Muscle layer of duodenum (tissue), 2 donors: ENCODE data around the gene INO80.
"Not testable (repeated sequence)": the region's sequence is repeated elsewhere in the genome, so short reads cannot be mapped to it uniquely, and the experiment has no call there.

ENCODE experiments used
- H3K27ac ChIP-seq: one replicate; pipeline ENCODE4 v1.7.0; 2013; ENCODE audit warnings: mild to moderate bottlenecking, low read length
- H3K27me3 ChIP-seq: one replicate; pipeline ENCODE4 v1.7.0; 2013; ENCODE audit warnings: low read depth, mild to moderate bottlenecking, control low read depth, low read length
- H3K36me3 ChIP-seq, 2 donors: one replicate each; pipeline ENCODE4 v1.7.0; 2013; ENCODE audit warnings: low read length in 2 of 2, control low read depth in 1 of 2, mild to moderate bottlenecking in 1 of 2; ENCODE audit not compliant: insufficient read depth in 2 of 2, control insufficient read depth in 1 of 2
- H3K4me1 ChIP-seq, 2 donors: one replicate each; pipeline ENCODE4 v1.7.0; 2013; ENCODE audit warnings: low read length in 2 of 2, mild to moderate bottlenecking in 2 of 2, control low read depth in 1 of 2, moderate library complexity in 1 of 2; ENCODE audit not compliant: insufficient read depth in 2 of 2, control insufficient read depth in 1 of 2
- H3K4me3 ChIP-seq, 2 donors: one replicate each; pipeline ENCODE4 v1.7.0; 2013; ENCODE audit warnings: low read length in 2 of 2, low read depth in 1 of 2, mild to moderate bottlenecking in 1 of 2
- H3K9me3 ChIP-seq, 2 donors: one replicate each; pipeline ENCODE4 v1.7.0; 2013; ENCODE audit warnings: low read length in 2 of 2, control low read depth in 1 of 2, mild to moderate bottlenecking in 1 of 2; ENCODE audit not compliant: control insufficient read depth in 1 of 2
- donor health status: healthy.

The INO80 gene

DNA sequence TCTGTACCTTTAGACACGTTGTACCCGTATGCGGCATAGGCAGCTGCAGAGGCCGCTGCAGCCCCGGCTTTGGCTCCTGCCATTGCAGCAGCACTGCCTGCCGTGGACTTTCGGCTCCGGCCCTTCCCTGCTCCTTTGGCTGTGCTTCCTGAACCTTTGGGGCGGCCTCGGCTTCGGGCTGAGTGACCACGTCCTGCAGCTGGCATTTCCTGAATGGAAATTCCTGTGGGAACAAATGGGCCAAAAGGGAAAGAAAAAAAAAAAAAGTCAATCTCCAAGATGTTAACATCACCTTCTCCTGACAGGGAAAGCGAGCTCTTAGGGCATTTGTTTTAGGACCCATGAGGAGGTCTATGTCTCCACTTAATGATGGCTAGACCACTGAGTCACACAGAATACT, 133.2 kb downstream of the INO80 start:
- Histone ChIP-seq H3K4me3 (no peak overlapping the region), H3K27me3 (no peaks in the 10 kb centered on the region), H3K36me3 (peaks cover 79 to 98% of the 10 kb centered on the region in 2 donors), H3K9me3 (no peaks in the 10 kb centered on the region), H3K4me1 (no peaks in the 10 kb centered on the region), H3K27ac (no peak overlapping the region)

DNA sequence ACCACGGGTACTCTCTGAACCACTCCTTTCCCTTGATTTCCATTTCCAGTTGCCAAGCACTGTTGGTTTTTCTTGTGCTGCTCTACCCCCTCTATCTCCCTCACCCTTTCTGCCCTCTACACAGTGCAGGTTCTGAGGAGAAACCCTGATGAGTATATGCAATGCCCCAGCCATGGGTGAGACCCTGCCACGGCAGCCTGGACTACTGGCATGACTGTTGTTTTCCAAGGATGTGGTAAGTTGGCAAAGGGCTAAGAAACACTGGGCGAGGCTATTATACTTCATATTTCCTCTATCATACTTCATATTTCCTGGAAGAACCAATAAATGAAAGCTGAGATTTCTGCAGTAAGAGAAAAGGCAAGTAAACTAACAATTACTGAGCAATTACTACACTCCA, 134.9 kb downstream of the INO80 start:
- no peak overlapping the region for H3K27ac ChIP-seq
- H3K36me3 ChIP-seq: peaks cover 84 to 90% of the 10 kb centered on the region in 2 donors

DNA sequence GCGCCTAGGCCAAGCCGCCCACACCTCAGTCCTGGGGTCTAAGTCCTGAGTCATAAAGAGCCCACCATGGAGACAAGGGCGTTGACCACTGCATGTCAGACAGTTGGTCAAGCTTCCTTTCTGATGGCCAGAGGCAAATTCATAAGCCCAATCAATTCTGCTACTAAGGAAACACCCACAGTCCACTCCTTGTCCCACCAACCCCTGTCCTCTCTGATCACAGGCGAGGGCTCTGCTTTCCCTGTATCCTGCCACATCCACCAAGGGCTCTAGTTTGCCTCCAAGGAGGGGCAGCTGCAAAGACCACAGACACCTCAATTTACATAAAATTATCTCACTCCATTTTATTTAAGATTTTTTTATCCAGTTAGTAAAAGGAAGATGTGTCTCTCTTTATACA, 137.5 kb downstream of the INO80 start:
- no peaks in the 10 kb centered on the region for H3K27me3 ChIP-seq
- no peak overlapping the region for H3K27ac ChIP-seq
- H3K36me3 ChIP-seq: peaks cover 69% of the 10 kb centered on the region in 2 donors
- peaks cover 0 to 3% of the 10 kb centered on the region in 2 donors for H3K4me1 ChIP-seq
- H3K9me3 ChIP-seq: no peaks in the 10 kb centered on the region
- no peak overlapping the region for H3K4me3 ChIP-seq

More for the DNA sequence above, 134.9 kb downstream of the INO80 start:
- Histone ChIP-seq H3K4me1 (peaks cover 0 to 3% of the 10 kb centered on the region in 2 donors), H3K4me3 (no peak overlapping the region), H3K9me3 (no peaks in the 10 kb centered on the region), H3K27me3 (no peaks in the 10 kb centered on the region)

DNA sequence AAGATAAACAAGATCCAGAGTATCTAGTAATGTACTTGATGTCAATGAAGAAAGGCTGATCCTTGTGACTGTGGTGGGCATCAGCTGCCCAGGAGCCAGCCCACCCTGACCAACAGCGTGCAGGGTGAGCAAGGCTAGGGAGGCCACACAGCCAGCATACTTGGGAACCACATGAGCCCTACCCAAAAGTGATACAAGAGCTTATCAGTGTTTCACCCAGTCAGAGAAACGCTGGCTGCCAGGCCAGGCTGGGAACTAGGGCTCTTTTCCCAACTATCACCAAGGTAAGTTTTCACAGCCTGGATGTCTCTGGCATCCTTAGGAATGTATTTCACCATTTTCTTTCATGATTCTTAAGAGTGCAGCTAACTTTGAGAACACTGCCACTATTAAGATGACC, 137.9 kb downstream of the INO80 start:
- H3K27ac ChIP-seq: no peak overlapping the region
- H3K36me3 ChIP-seq: peaks cover 65% of the 10 kb centered on the region in 2 donors
- H3K27me3 ChIP-seq: no peaks in the 10 kb centered on the region
- H3K9me3 ChIP-seq: no peaks in the 10 kb centered on the region
- no peak overlapping the region for H3K4me3 ChIP-seq
- peaks cover 0 to 3% of the 10 kb centered on the region in 2 donors for H3K4me1 ChIP-seq

DNA sequence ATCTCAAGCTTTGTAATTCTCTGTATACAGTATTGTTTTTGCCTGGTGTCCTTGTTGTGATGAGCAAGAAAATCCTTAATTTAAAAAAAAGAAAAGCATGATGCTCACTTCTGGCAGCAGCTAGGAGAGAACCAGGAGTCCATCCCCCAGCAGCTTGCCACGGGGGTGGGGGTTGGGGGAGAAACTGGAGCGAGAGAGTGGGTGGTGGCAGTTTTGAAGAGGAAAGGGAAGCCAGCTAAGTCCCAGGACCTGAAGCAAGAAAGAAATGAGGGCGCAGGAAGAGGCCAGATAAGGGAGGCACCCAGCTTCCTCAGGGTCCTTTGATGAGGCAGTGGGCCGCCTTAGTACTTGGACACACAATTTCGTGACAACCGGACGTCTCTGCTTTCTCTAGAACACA, 139.3 kb downstream of the INO80 start:
- H3K4me3 ChIP-seq: no peak overlapping the region
- H3K27ac ChIP-seq: no peak overlapping the region
- H3K36me3 ChIP-seq: peaks cover 51 to 52% of the 10 kb centered on the region in 2 donors
- H3K9me3 ChIP-seq: no peaks in the 10 kb centered on the region
- no peaks in the 10 kb centered on the region for H3K27me3 ChIP-seq
- peaks cover 0 to 3% of the 10 kb centered on the region in 2 donors for H3K4me1 ChIP-seq

DNA sequence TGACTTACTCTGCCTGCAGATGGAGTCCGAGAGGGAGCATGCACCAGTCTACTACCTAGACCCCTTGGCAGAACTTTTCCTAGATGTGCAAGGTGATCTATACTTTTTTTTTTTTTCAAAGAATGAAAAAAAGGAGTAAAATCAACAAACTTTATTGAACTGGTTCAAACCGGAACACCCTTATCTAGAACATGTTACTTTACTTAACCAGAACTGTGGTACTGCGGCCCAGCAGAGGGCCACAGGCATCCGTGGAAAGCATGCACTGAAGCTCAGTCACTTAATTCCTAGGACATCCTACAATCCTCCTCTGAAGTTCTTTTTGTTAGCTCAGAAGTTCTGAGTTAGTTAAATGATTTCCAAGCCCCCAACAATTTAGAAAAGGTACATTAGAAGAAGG, 141.2 kb downstream of the INO80 start:
- Histone ChIP-seq H3K4me3 (no peak overlapping the region), H3K36me3 (peaks cover 32 to 37% of the 10 kb centered on the region in 2 donors), H3K9me3 (no peaks in the 10 kb centered on the region), H3K27me3 (no peaks in the 10 kb centered on the region), H3K4me1 (peaks cover 0 to 3% of the 10 kb centered on the region in 2 donors), H3K27ac (no peak overlapping the region)

DNA sequence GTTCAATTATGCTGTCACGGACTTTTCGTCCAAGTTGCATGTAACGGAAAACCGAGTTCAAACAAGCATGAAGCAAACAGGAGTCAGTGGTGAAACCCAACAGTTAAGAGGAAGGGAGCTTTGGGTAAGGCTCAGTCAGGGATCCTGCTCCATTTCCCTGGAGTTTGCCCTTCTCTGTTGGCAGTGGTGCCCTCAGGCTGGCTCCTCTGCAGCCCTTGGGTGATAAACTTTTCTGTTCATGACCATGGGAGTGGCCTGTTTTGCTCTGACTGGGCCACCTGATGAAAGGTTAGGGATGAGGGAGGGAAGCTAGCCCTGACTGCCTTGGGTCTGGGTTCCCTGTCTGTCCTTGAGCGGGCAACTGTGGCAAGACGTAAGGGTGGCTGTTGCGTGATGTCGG, 146.7 kb downstream of the INO80 start:
- H3K36me3 ChIP-seq: no peaks in the 10 kb centered on the region
- no peaks in the 10 kb centered on the region for H3K9me3 ChIP-seq
- no peaks in the 10 kb centered on the region for H3K4me1 ChIP-seq
- H3K27ac ChIP-seq: no peak overlapping the region
- no peak overlapping the region for H3K4me3 ChIP-seq
- H3K27me3 ChIP-seq: no peaks in the 10 kb centered on the region

DNA sequence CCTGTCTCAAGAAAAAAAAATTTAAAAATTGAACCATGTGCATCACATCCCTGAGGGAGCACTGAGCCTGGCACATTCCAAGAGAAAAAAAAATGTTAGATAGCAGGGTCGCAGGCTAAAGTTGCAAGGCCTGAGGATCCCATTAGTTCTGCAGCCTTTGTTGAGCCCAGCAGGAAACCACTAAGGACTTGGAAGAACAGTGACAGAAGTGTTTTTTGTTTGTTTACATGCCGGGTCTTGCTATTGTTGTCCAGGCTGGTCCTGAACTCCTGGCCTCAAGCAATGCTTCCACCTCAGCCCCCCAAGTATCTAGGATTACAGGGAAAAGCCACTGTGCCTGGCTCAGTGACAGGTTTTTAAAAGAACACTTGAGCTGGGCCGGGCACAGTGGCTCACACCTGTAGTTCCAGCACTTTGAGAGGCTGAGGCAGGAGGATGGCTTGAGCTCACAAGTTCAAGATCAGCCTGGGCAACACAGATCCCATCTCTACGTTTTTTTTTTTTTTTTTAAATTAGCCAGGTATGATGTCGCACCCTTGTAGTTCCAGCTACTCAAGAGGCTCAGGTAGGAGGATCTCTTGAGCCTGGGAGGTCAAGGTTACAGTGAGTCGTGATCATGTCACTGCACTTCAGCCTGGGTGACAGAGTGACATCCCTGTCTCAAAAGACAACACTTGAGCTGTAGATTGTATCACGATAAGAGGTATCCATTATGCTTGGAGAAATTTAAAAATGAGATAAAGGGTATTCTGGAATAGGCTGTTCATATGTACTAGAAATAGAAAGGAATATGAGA, 147.6 kb downstream of the INO80 start:
- Histone ChIP-seq H3K27me3 (no peaks in the 10 kb centered on the region), H3K27ac (no peak overlapping the region), H3K36me3 (no peaks in the 10 kb centered on the region), H3K9me3 (no peaks in the 10 kb centered on the region), H3K4me3 (no peak overlapping the region), H3K4me1 (no peaks in the 10 kb centered on the region)

DNA sequence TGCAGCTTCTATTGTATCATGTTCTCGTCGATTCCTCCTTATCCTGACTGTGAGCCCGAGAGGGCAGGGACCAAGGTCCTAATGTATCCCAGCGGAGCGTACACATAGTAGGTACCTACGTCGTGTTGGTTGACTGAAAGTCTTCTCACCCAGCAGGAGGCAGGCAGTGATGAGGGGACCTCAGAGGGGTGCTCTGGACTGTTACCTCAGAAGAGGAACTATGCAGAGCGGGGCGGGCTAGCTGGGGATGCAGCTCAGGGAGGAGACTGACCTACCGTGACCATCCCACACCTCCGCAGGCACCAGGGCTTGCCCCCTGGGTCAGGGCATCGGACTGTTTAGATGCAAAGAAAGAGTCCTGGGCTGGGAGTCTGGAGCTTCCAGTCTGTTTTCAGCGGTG, 151.4 kb downstream of the INO80 start:
- no peak overlapping the region for H3K4me3 ChIP-seq
- H3K27me3 ChIP-seq: no peaks in the 10 kb centered on the region
- H3K9me3 ChIP-seq: no peaks in the 10 kb centered on the region
- H3K36me3 ChIP-seq: no peaks in the 10 kb centered on the region
- H3K4me1 ChIP-seq: no peaks in the 10 kb centered on the region
- H3K27ac ChIP-seq: no peak overlapping the region

DNA sequence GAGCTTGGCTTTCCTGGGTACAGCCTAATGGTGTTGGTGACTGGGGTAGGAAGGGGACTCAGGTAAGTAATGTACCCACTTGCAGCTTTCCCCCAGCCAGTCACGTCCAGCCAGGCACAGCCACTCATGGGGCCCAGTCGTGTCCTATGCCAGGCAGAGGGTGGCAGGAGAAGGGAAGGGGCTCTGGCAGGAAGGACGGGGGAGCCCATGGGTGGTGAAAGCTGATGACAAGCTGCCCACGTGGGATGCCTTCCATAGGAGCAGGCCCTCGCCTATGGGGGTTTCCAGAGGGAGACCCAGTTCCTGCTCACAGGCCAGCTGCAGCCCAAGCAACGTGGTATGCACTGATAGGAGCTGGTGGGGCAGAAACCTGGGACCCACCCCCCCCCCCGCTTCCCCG, 152.1 kb downstream of the INO80 start:
- Histone ChIP-seq H3K27ac (no peak overlapping the region), H3K4me1 (no peaks in the 10 kb centered on the region), H3K9me3 (no peaks in the 10 kb centered on the region), H3K27me3 (no peaks in the 10 kb centered on the region), H3K36me3 (no peaks in the 10 kb centered on the region), H3K4me3 (no peak overlapping the region)

DNA sequence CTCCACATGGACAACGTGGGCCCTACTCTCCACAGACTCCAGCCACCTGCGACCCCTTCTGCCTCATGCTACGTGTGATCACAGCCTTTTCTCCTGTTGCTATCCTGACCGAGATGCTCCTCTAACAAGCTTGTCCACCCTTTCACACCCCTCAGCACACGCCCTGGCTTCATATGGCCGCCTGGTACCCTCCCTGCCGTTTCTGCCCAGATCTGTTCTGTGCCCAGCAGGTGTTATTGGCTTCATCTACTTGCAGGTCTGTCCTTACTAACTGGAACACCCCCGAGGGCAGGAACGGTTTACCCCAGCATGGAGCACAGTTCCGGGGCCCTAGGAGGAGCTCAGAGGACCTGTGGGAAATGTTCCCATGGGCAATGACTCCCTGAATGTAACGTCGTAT, 152.9 kb downstream of the INO80 start:
- H3K4me3 ChIP-seq: no peak overlapping the region
- H3K4me1 ChIP-seq: no peaks in the 10 kb centered on the region
- H3K36me3 ChIP-seq: no peaks in the 10 kb centered on the region
- no peaks in the 10 kb centered on the region for H3K27me3 ChIP-seq
- no peaks in the 10 kb centered on the region for H3K9me3 ChIP-seq
- H3K27ac ChIP-seq: no peak overlapping the region

DNA sequence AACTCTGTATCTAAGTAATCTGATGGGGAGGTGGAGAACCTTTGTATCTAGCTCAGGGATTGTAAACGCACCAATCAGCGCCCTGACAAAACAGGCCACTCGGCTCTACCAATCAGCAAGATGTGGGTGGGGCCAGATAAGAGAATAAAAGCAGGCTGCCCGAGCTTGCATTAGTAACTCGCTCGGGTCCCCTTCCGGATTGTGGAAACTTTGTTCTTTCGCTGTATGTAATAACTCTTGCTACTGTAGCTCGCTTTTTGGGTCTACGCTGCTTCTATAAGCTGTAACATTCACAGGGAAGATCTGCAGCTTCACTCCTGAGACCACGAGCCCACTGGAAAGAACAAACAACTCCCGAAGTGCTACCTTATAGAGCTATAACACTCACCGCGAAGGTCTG, 153.8 kb downstream of the INO80 start:
- not testable (repeated sequence) for H3K36me3 ChIP-seq, H3K4me1 ChIP-seq, H3K9me3 ChIP-seq, H3K27me3 ChIP-seq, H3K27ac ChIP-seq, H3K4me3 ChIP-seq
